ENCODE data around the gene RHOV.

Gene RHOV

DNA sequence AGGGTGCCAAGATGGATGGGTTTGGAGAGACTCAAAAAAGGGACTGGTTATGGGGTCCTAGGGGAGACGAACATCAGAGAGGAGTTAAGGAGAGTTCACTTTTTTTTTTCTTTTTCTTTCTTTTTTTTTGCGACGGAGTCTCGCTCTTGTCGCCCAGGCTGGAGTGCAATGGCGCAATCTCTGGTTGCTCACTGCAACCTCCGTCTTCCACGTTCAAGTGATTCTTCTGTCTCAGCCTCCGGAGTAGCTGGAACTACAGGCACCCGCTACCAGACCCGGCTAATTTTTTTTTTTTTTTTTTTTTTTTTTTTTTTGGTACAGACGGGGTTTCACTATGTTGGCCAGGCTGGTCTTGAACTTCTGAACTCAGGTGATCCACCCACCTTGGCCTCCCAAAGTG lies 29.0 kb downstream of the RHOV start:
- DNase-seq (ENCODE audit: low spot score) = no peak

DNA sequence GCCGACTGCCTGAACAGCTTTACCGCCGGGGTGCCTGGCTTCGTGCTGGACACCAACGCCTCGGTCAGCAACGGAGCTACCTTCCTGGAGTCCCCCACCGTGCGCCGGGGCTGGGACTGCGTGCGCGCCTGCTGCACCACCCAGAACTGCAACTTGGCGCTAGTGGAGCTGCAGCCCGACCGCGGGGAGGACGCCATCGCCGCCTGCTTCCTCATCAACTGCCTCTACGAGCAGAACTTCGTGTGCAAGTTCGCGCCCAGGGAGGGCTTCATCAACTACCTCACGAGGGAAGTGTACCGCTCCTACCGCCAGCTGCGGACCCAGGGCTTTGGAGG lies 29.4 kb downstream of the RHOV start:
- no peak for DNase-seq (ENCODE audit: low spot score)

DNA sequence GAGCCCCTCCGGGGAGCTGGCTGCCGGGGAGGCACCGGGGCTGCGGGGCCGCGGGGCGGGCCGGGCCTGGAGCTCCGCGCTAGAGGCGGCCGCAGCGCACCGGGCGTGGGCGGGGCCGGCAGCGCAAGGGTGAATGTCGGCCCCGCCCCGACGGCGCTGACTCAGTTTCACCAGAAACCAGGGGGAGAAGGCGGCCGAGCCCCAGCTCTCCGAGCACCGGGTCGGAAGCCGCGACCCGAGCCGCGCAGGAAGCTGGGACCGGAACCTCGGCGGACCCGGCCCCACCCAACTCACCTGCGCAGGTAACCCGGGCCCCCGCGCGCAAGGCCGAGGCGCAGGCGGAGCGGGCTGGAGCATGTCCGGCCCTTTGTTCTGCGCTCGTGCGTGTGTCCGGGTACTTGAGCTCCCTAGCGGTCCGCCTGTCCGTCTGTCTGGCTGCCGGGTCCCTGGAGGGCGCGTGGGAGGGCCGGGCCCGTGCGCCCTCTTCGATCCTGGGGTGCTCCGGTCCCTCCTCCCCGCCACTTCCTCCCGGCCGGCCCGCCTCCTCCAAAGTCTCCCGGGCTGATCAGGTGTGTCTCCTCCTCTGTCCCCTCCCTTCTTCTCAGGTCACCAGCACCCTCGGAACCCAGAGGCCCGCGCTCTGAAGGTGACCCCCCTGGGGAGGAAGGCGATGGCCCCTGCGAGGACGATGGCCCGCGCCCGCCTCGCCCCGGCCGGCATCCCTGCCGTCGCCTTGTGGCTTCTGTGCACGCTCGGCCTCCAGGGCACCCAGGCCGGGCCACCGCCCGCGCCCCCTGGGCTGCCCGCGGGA lies 29.9 kb downstream of the RHOV start, which contains the start of gene SPINT1:
SPINT1 (plus strand) TSS at position 164 of the 811 bp plus-strand sequence; CDS start at position 671, 507 bp downstream.
- no peak for DNase-seq (ENCODE audit: low spot score)

DNA sequence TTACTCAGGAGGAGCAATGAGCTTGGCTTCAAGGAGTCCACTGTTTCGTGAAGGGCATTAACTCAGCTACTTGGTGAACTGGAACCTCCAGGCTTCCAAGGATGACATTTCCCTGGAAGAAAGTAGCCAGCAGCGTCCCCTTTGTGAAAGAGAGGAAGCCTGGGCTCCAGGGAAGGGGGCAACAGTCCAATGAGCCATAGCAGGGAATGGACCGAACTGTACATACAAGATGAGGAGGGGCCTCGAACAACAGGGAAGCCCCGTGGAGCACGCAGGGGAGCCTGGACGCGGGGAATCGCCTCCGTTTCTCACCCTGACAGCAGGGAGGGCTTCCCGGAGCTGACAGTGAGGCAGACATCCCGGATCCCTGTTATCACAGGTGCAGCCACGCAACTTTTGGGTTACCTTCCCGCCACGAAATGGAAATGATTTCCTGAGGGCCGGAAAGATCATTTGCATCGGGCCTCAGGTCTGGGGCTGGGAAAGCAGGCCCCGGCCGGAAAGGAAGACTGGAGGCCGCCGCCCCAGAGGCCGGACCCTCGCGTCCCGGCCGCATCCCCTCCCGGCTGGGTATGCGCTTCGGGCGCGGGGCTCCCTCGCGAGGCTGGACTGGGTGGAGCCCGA lies 30.7 kb downstream of the RHOV start:
- DNase-seq (ENCODE audit: low spot score) = no peak

DNA sequence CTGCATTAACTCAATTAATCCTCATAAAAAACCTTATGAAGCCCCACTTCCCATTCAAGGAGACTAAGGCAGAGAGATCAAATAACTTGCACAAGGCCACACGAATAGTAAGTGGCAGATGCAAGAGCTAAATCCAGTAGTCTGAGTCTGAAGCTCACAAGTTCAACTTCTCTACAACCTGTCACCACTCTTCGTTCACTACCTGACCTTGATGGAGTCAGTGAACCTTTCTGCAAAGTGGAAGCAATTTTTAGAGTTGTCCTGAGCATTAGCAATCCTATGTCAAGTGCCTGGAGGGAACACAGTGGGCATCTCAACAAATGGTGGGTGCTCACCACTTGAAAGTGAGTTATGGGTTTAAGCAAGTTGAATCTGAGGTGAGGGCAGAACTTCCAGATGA lies 32.3 kb downstream of the RHOV start:
- DNase-seq (ENCODE audit: low spot score) = no peak

DNA sequence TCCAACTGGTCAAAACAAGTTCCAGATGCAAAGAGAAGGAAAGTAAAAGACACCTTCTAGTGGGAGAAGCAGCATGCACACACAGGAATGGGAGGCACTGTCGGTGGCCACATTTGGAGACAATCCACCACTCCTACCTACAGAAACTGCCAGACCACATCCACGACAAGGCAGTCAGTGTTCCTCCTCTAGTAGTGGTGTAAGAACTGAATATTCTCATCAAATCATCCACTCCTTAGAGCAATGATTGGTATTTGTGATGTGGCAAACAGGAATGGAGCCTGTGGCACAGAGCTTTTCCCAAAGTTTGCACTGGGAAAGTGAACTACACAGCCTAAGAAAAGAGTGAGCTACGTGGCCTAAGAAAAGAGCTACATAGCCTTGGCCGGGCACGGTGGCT lies 35.3 kb downstream of the RHOV start:
- no peak for DNase-seq (ENCODE audit: low spot score)

DNA sequence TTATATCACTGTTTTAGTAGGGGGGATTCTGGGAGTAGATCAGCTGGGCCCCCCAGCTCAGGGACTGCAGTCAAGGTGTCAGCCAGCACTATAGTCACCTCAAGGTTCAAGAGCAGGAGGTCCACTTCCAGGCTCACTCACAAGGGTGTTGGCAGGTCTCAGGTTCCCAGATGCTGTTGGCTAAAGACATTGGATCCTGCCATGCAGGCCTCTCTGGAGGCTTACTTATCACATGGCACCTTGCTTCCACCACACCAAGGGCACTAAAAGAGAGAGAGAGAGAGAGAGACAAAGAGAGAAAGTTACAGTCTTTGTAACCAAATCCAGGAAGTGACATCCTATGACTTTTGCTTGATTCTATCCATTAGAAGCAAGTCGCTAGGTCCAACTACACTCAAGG lies 38.0 kb downstream of the RHOV start:
- no peak for DNase-seq (ENCODE audit: low spot score)

DNA sequence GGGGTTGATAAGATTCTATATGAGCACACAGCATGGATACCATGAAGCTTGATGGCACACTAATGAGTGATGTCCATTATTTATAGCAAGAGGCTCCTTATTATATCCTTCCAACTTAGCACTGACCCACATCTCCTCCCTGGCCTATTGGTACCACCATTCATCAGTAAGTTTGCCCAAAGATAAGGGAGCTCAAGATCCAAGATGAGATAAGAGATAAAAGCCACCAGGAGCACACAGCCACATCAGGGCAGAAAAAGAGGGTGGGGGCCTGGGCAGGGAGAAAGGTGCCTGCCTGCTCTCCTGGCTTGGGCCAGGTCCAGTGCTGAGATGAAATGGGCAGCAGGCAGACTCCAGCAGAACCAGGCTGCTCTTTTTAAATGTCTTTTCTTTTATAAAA lies 41.1 kb downstream of the RHOV start:
- no peak for DNase-seq (ENCODE audit: low spot score)

DNA sequence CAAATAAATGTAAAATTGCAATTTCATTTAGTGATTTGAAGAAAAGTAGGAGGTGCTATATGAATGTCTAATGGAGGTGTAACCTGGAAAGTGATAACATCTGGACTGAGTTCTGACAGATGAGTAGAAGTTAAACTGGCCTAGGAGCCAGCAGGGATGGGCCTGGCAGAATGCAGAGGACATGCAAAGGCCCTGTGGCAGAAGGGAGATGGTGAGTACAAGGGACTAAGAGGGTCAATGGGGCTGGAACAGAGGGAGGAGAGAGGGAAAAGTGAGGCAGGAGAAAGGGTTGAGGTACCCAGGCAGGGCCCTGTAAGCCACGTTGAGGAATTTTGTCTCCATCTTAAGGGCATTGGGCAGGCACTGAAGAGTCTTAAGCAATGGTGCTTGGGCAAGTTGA lies 42.2 kb downstream of the RHOV start:
- DNase-seq (ENCODE audit: low spot score) = no peak

DNA sequence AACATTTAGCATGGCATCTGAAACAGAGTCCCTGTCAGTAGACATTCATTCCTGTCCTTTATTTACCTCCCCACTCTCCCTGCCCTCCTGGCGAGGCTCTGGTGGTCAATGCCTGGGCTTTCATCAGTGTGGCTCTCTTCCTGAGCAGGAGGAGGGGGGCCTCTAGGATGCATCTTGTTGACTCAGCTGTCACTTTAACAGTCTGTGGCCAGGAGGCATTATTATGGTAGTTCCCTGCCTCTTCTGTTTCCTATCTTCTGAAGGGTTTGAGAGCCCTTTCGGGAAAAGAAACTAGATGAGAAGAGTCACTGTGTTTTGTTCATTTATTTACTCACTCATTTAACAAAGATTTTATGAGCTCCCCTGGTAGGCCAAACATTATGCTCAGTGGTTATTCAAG lies 43.1 kb downstream of the RHOV start:
- DNase-seq (ENCODE audit: low spot score) = no peak

DNA sequence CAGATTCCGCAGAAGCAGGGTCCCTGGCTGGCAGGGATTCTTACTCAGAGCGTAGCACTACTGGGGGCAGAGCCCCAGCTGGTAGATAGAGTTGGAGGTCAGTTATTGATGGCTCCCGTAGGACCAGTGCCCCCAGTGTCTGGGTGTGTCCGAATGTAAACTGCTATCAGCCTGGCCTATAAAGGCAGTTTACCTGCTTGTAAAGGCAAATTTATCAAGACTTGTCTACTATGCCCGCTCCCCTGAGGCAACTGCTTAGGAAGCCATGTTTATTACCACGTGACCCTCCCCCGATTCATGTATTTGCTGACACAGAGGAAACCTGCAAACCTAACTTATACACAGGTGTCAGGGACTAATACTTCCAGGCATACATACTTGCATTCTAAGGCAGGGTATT lies 44.9 kb downstream of the RHOV start:
- no peak for DNase-seq (ENCODE audit: low spot score)

DNA sequence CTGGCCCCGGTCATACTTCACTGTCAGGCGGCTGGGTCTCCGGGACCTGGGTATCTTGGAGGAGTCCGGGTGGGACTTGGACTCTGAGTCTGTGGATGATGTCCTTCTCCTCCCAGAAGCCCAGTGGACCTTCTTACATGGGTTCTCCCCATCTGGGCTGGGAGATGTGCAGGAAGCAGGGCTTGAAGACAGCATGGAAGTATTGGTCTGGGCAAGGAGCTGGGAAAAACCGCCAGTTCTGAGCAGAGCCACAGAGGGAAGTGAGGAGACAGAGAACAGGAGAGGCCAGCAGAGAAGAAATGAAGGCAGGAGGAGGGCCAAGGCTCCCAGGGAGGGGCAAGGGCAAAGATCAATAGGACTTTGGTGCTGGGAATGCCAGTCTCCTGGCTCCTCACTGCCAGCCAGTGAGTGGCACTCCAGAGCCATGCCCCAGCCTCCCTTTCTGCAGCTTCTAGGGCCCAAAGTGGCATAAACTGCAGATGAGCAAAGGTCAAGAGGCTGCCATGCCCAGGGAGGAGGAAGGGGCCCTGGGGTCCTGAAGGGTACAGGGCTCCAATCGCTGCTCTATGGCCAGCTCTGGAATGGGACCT lies 45.5 kb downstream of the RHOV start, which contains the start of gene PPP1R14D:
PPP1R14D (minus strand) TSS at position 262 of the 590 bp plus-strand sequence; CDS start at position 195, 67 bp downstream.
- DNase-seq (ENCODE audit: low spot score) = no peak

DNA sequence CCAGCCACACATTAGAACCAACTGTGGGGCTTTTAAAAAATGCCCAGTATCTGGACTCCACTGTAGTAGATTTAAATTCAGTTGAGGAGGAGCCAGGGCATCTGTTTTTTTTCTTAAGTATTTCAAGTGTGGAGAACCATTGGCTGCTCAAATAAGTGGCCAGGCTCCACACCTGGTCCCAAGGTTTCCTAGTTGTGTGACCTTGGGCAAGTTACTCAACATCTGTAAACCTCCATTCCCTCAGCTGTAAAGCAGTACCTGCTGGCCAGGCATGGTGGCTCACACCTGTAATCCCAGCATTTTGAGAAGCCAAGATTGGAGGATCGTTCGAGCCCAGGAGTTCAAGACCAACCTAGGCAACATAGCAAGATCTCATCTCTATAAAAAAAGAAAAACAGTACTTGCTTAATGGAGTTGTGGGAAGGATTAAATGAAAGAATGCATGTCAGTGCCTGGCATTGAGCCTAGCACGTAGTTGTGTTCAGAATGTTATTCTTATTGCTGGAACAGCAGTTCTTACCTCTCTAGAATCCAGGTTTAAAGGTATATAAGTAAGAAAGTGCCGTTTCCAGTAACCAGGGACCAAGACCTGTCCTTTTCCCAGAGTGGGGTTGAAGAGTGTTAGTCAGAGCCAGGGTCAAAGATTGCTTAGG lies 47.5 kb downstream of the RHOV start:
- DNase-seq (ENCODE audit: low spot score) = no peak

DNA sequence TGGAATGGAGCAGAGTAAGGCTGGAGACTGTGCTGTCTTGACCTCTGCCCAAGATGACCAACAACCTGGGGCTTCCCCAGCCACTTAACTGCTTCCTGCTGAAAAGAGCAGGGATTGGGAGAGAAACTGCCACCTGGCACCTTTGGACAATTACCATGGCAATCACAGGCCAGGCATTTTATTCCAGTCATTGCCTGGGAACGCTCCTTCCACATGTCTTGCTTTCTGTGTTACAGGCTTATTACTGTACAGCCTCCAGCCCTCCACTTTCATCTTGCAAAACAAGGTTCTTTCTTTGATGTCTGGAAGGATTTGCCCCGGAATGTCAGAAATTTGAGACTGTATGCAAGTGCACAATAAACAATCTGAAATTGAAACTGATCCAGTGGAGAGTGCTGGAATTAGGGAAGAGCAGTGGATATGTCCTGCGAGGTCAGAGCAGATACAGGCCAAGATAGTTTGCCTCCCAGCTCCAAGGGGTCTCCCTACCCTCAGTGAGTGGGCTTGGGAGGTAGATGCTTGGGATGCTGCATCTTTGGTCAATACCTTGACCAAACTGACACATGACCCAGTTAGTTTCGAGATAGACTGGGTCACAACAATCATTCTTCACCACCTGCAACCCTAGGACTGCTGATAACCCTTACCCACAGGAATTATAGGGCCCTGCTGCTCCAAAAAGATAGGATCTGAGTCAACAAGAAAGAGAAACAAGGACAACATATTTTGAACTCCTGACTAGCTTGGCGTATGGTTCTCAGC lies 48.2 kb downstream of the RHOV start:
- no peak for DNase-seq (ENCODE audit: low spot score)

DNA sequence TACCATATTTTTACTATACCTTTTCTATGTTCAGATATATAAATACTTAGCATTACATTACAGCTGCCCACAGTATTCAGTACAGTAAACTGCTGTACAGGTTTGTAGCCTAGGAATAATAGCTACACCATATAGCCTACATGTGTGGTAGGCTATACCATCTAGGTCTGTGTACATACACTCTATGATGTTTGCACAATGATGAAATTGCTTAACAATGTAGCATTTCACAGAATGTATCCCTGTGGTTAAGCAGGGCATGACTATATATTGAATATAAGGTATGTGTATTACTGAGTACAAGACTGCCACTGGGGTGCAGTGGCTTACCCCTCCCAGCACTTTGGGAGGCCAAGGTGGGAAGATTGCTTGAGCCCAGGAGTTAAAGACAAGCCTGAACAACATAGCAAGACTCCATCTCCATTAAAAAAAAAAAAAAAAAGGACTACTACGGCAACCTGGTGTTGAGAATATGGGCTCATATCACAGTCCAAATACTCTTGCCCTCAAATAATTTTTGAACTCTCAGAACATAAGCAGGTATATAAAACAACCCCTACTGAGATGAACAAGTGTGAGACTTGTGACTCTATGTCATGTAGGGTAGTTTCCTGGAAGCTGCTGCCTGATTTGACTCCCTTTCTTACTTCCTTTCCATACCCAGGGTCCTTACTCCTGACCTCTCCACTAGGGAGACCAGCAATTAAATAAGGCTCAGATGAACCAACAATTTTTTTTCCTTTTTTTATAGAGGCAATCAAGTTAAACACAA lies 50.3 kb downstream of the RHOV start:
- DNase-seq (ENCODE audit: low spot score) = no peak
